Gastrocnemius medialis (tissue), 4 donors: ENCODE results near the gene PRR16. TPM values are rescaled to one million over a fixed set of nuclear protein-coding genes. Genes with fewer than 3 reads are reported as not detected.

Source experiments
- ATAC-seq, 2 donors: fragments of 150-250 bp; one replicate each; pipeline ENCODE4 v1.9.1; 2016
- DNase-seq, 2 donors: peaks; one replicate each; pipeline ENCODE4 v3.0.0-alpha.2; 2019
- H3K27ac ChIP-seq, 4 donors: fragments of 200-600 bp; sonication (generic); 1 replicate in 1 of 4; 2 replicates in 3 of 4; pipeline ENCODE4 v1.5.1; 2016 to 2018; ENCODE audit warnings: mild to moderate bottlenecking in 2 of 4, moderate library complexity in 1 of 4
- H3K27me3 ChIP-seq, 3 donors: fragments of 200-600 bp; sonication (generic) in 2 of 3; 1 replicate in 1 of 3; 2 replicates in 2 of 3; pipeline versions ENCODE4 v1.5.1 to v1.6.0; 2016 to 2019; ENCODE audit warnings: mild to moderate bottlenecking in 1 of 3, moderate library complexity in 1 of 3
- H3K36me3 ChIP-seq, 2 donors: fragments of 200-600 bp; sonication (generic) in 1 of 2; one replicate each; pipeline ENCODE4 v1.5.1; 2017 to 2018
- H3K4me1 ChIP-seq, 2 donors: fragments of 200-600 bp; sonication (generic) in 1 of 2; one replicate each; pipeline ENCODE4 v1.5.1; 2016 to 2017; ENCODE audit warnings: mild to moderate bottlenecking in 2 of 2
- H3K4me3 ChIP-seq, 4 donors: fragments of 200-600 bp; sonication (generic) in 3 of 4; 1 replicate in 1 of 4; 2 replicates in 3 of 4; pipeline ENCODE4 v1.5.1; 2016 to 2019; ENCODE audit warnings: mild to moderate bottlenecking in 2 of 4
- H3K9me3 ChIP-seq, 3 donors: fragments of 200-600 bp; sonication (generic) in 2 of 3; 1 replicate in 1 of 3; 2 replicates in 2 of 3; pipeline ENCODE4 v1.5.1; 2016 to 2019
- CTCF ChIP-seq, 5 experiments: fragments of 450-650 bp in 3 of 5; fragments of 200-600 bp in 2 of 5; sonication (generic) in 2 of 5; IDR thresholded peaks in 4 of 5; conservative IDR thresholded peaks in 1 of 5; 1 replicate in 4 of 5; 2 replicates in 1 of 5; pipeline ENCODE4 v1.5.1; 2016 to 2019; ENCODE audit warnings: antibody characterized with exemption in 5 of 5, mild to moderate bottlenecking in 3 of 5, moderate library complexity in 3 of 5
- POLR2A ChIP-seq, 2 donors: fragments of 450-650 bp; IDR thresholded peaks; one replicate each; pipeline ENCODE4 v1.6.1; 2017; ENCODE audit warnings: antibody characterized with exemption in 2 of 2, mild to moderate bottlenecking in 2 of 2, moderate library complexity in 2 of 2
- in situ Hi-C, 4 donors: fragments of 200-750 bp; cut with MboI; loops; one replicate each; pipeline versions ENCODE4 v1.15.0 to v1.8.0; 2017; ENCODE audit warnings: low sequenced_read_pairs in 4 of 4
- intact Hi-C: fragments of 100-400 bp; cut with DNase I; formaldehyde crosslinking; loops from one replicate; pipeline ENCODE4 v1.15.1; 2023; ENCODE audit warnings: low total_unique reads
- total RNA-seq, 4 donors: library from RNA; depleted of rRNA; stranded (reverse); fragments of >200 nt; gene quantifications; one replicate each; pipeline versions ENCODE4 v1.1.0 to v1.2.3, GENCODE V29; 2016

The PRR16 gene
- total RNA-seq, 4 donors from 2014 or later = 0.66 to 3.9 (median 2.6) TPM

DNA sequence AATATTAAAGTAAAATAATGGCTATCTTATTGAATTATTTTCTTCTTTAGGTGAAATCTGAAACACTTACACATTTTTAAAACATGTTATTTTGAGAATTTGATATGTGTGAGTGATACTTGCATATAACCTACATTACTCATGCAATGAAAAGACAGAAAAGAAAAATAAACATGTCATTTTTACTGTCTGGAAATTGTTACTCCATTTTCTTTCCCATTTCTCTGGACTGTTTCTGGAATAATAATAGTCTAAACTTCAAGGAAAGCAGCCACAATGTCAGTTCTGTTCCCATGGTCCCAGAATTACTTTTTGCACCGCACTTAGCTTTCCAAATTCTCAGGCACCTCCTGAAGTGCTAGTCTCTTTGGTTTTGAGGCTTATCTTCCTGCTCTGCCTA, 145.5 kb downstream of the PRR16 start:
- H3K4me3 ChIP-seq = no peak overlapping the region
- in situ Hi-C loops = no loop called here
- intact Hi-C loops = no loop called here
- no peaks in the 10 kb centered on the region for H3K27me3 ChIP-seq
- H3K4me1 ChIP-seq = peaks cover 0 to 11% of the 10 kb centered on the region in 2 donors
- H3K9me3 ChIP-seq = no peaks in the 10 kb centered on the region
- no peak for TF ChIP-seq CTCF (IDR thresholded peaks at IDR 0.05 in 4 of 5, conservative IDR thresholded peaks at IDR 0.05 in 1 of 5)
- DNase-seq = no peak
- ATAC-seq = no peak
- H3K36me3 ChIP-seq = no peaks in the 10 kb centered on the region
- H3K27ac ChIP-seq = no peak overlapping the region

DNA sequence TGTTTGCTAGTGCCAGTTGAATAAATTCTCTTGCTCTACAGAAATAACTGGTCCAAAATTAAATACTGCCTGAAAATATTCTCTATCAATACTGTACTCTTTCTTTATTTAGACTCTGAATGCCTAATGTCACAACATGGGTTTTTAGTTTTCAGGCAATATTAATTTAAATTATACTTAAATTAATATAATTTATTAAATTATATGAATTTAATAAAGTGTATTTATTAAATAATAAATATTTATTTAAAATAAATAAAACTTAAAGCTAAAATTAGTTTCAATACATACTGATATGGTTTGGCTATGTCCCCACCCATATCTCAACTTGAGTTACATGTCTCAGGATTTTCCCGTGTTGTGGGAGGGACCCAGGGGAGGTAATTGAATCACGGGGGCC, 146.0 kb downstream of the PRR16 start:
- H3K4me3 ChIP-seq = no peak overlapping the region
- no peak for TF ChIP-seq CTCF (IDR thresholded peaks at IDR 0.05 in 4 of 5, conservative IDR thresholded peaks at IDR 0.05 in 1 of 5)
- TF ChIP-seq POLR2A (IDR thresholded peaks at IDR 0.05) = no peak
- ATAC-seq (no peak), DNase-seq (no peak)
- H3K27ac ChIP-seq = no peak overlapping the region
- H3K36me3 ChIP-seq = no peaks in the 10 kb centered on the region
- no peaks in the 10 kb centered on the region for H3K9me3 ChIP-seq
- peaks cover 0 to 12% of the 10 kb centered on the region in 2 donors for H3K4me1 ChIP-seq
- intact Hi-C loops (no loop called here), in situ Hi-C loops (no loop called here)
- no peaks in the 10 kb centered on the region for H3K27me3 ChIP-seq

DNA sequence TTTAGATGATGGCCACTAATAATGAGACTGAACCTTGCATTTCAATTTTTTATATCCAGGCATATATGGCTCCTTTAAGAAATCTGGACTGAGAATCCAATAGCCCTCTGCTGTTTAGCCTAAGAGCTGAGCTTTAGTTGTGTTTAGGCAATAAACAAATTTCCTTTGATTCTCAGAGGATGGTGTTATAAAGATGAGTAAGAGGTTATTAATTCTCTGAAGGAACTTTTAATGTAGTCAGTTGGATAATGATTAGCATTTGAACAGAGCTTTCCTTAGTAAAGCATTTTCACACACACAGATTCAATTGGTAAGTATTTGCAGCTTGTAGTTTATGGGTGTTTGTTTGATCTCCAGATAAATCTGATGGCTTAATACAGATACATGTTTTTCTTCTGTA, 149.6 kb downstream of the PRR16 start:
- no peak overlapping the region for H3K4me3 ChIP-seq
- ATAC-seq (no peak), DNase-seq (no peak)
- H3K27ac ChIP-seq = no peak overlapping the region
- peaks cover 0 to 12% of the 10 kb centered on the region in 2 donors for H3K4me1 ChIP-seq
- no peaks in the 10 kb centered on the region for H3K9me3 ChIP-seq
- H3K36me3 ChIP-seq = no peaks in the 10 kb centered on the region
- in situ Hi-C loops = no loop called here
- no peaks in the 10 kb centered on the region for H3K27me3 ChIP-seq
- TF ChIP-seq POLR2A (IDR thresholded peaks at IDR 0.05) = no peak
- no peak for TF ChIP-seq CTCF (IDR thresholded peaks at IDR 0.05 in 4 of 5, conservative IDR thresholded peaks at IDR 0.05 in 1 of 5)
- intact Hi-C loops = no loop called here

- in situ Hi-C loops = no loop called here
- no peak overlapping the region for H3K27ac ChIP-seq
- TF ChIP-seq POLR2A (IDR thresholded peaks at IDR 0.05) (no peak), CTCF (IDR thresholded peaks at IDR 0.05 in 4 of 5, conservative IDR thresholded peaks at IDR 0.05 in 1 of 5) (no peak)
Observed at GRCh38 chr5:120614531-120615180, 150.6 kb downstream of the PRR16 start.

More at GRCh38 chr5:120614531-120615180, 150.6 kb downstream of the PRR16 start:
- intact Hi-C loops = no loop called here
- ATAC-seq = no peak
- H3K36me3 ChIP-seq = no peaks in the 10 kb centered on the region
- no peaks in the 10 kb centered on the region for H3K9me3 ChIP-seq
- H3K4me1 ChIP-seq = peaks cover 0 to 12% of the 10 kb centered on the region in 2 donors
- H3K27me3 ChIP-seq = no peaks in the 10 kb centered on the region
- DNase-seq = no peak
- no peak overlapping the region for H3K4me3 ChIP-seq
